HCT116 (cell line): ENCODE measurements around the gene PTPRCAP. TPM values are rescaled to one million over a fixed set of nuclear protein-coding genes. Genes with fewer than 3 reads are reported as not detected.

Source experiments
- ATAC-seq: fragments of 200-7000 bp; cut with Tn5 transposase; 2 replicates; pipeline ENCODE4 v1.9.1; 2020; ENCODE audit warnings: mild to moderate bottlenecking, moderate library complexity
- BruUV-seq: library from RNA; stranded (reverse); fragments of 400-500 nt; replicated peaks from 2 replicates; lab custom pipeline; 2021; lab: Mats Ljungman, UMichigan
- CTCF ChIA-PET: fragments of 300-600 bp; sonication (Branson Sonifier 250); formaldehyde crosslinking; loops from one replicate; lab custom pipeline; 2021; ENCODE audit warnings: antibody characterized with exemption; lab: Charles Lee
- POLR2A ChIA-PET: fragments of 300-600, 350-600 bp; sonication (Branson Sonifier 250); formaldehyde crosslinking; loops from one replicate; lab custom pipeline; 2021; ENCODE audit warnings: antibody characterized with exemption; lab: Charles Lee
- RAD21 ChIA-PET, 2 experiments: fragments of 300-600 bp; sonication (Branson Sonifier 250); formaldehyde crosslinking; loops; one replicate each; lab custom pipeline; 2023; ENCODE audit warnings: low total read pairs in 2 of 2; ENCODE audit not compliant: uncharacterized antibody in 2 of 2, unreplicated experiment in 2 of 2, low non-redundant PET in 1 of 2; lab: Charles Lee
- DNase-seq: peaks from one replicate; pipeline ENCODE4 v3.0.0-alpha.2; 2010; ENCODE audit warnings: low read depth, low spot score
- H2AFZ ChIP-seq: fragments of 200-600 bp; shearing (Covaris generic), sonication (generic); 2 replicates; pipeline ENCODE4 v1.6.1; 2017; ENCODE audit warnings: low read depth, mixed run types, mixed read lengths, antibody characterized with exemption, low read length; ENCODE audit not compliant: poor library complexity, severe bottlenecking
- H3K27ac ChIP-seq: 2 replicates; pipeline ENCODE4 v1.5.1; 2012; ENCODE audit warnings: low read depth, low read length
- H3K27me3 ChIP-seq: fragments of 200-600 bp; sonication (generic); 2 replicates; pipeline ENCODE4 v1.6.1; 2016; ENCODE audit warnings: mixed run types, low read length, mixed read lengths; ENCODE audit not compliant: insufficient read depth
- H3K36me3 ChIP-seq, 2 experiments: fragments of 200-500 bp in 1 of 2; fragments of 200-600 bp in 1 of 2; sonication (Bioruptor generic) in 1 of 2; sonication (generic) in 1 of 2; 2 replicates each; pipeline versions ENCODE4 v1.5.1 to v1.6.1; 2014 to 2016; ENCODE audit warnings: low read length in 2 of 2, inconsistent platforms in 1 of 2, mixed read lengths in 1 of 2, mixed run types in 1 of 2; ENCODE audit not compliant: insufficient read depth in 2 of 2, control insufficient read depth in 1 of 2
- H3K4me1 ChIP-seq, 2 experiments: fragments of 200-600 bp in 1 of 2; sonication (generic) in 1 of 2; 2 replicates each; pipeline versions ENCODE4 v1.5.1 to v1.6.1; 2012 to 2017; ENCODE audit warnings: low read length in 2 of 2, inconsistent platforms in 1 of 2, mild to moderate bottlenecking in 1 of 2, mixed read lengths in 1 of 2, mixed run types in 1 of 2, moderate library complexity in 1 of 2; ENCODE audit not compliant: insufficient read depth in 2 of 2, control insufficient read depth in 1 of 2
- H3K4me2 ChIP-seq: fragments of 200-600 bp; sonication (generic); 2 replicates; pipeline ENCODE4 v1.6.1; 2017; ENCODE audit warnings: mixed run types, low read length, mixed read lengths
- H3K4me3 ChIP-seq, 2 experiments: fragments of 200-600 bp in 1 of 2; sonication (generic) in 1 of 2; replicated peaks in 1 of 2; 2 replicates each; pipeline ENCODE4 v1.5.1; 2011 to 2016; ENCODE audit warnings: low read length in 2 of 2, control low read depth in 1 of 2, low read depth in 1 of 2, mild to moderate bottlenecking in 1 of 2, mixed read lengths in 1 of 2, mixed run types in 1 of 2
- H3K79me2 ChIP-seq: fragments of 200-600 bp; sonication (generic); 2 replicates; pipeline ENCODE4 v1.6.1; 2017; ENCODE audit warnings: mild to moderate bottlenecking, mixed run types, low read length, moderate library complexity, mixed read lengths; ENCODE audit not compliant: insufficient read depth
- H3K9ac ChIP-seq: fragments of 200-600 bp; sonication (generic); 2 replicates; pipeline ENCODE4 v1.6.1; 2016; ENCODE audit warnings: low read length, mixed read lengths
- H3K9me2 ChIP-seq: fragments of 200-600 bp; sonication (generic), shearing (Covaris generic); 2 replicates; pipeline ENCODE4 v1.6.1; 2017; ENCODE audit warnings: mixed run types, mild to moderate bottlenecking, moderate library complexity; ENCODE audit not compliant: insufficient read depth
- H3K9me3 ChIP-seq, 2 experiments: fragments of 200-500 bp in 1 of 2; fragments of 200-600 bp in 1 of 2; sonication (Bioruptor generic) in 1 of 2; sonication (generic) in 1 of 2; 2 replicates each; pipeline ENCODE4 v1.6.1; 2014 to 2017; ENCODE audit warnings: low read length in 2 of 2, mixed read lengths in 2 of 2, inconsistent platforms in 1 of 2, low read depth in 1 of 2, mild to moderate bottlenecking in 1 of 2, mixed run types in 1 of 2, moderate library complexity in 1 of 2; ENCODE audit not compliant: control insufficient read depth in 1 of 2, insufficient read depth in 1 of 2
- H4K20me1 ChIP-seq: fragments of 200-600 bp; sonication (generic), shearing (Covaris generic); 2 replicates; pipeline ENCODE4 v1.6.1; 2017; ENCODE audit warnings: mixed run types, mild to moderate bottlenecking, moderate library complexity; ENCODE audit not compliant: insufficient read depth
- CBX3 ChIP-seq: IDR thresholded peaks from 2 replicates; pipeline ENCODE4 v1.6.1; 2012; ENCODE audit warnings: low read depth
- CEBPB ChIP-seq: IDR thresholded peaks from 2 replicates; pipeline ENCODE4 v1.6.1; 2012; ENCODE audit warnings: low read depth
- ELF1 ChIP-seq: IDR thresholded peaks from 2 replicates; pipeline ENCODE4 v1.6.1; 2012; ENCODE audit warnings: low read depth, borderline replicate concordance
- EZH2 ChIP-seq: fragments of 200-600 bp; sonication (generic); IDR thresholded peaks from 2 replicates; pipeline ENCODE4 v1.6.1; 2017; ENCODE audit warnings: antibody characterized with exemption, mixed run types
- EZH2phosphoT487 ChIP-seq: fragments of 200-600 bp; IDR thresholded peaks from 2 replicates; pipeline ENCODE4 v1.6.1; 2018; ENCODE audit warnings: antibody characterized with exemption, borderline replicate concordance
- FOSL1 ChIP-seq: IDR thresholded peaks from 2 replicates; pipeline ENCODE4 v1.6.1; 2012; ENCODE audit warnings: low read depth
- POLR2A ChIP-seq: IDR thresholded peaks from 2 replicates; pipeline ENCODE4 v1.7.0; 2011; ENCODE audit warnings: borderline replicate concordance; ENCODE audit not compliant: insufficient read depth, insufficient read length; ENCODE audit errors: extremely low read depth
- SP1 ChIP-seq: IDR thresholded peaks from 2 replicates; pipeline ENCODE4 v1.6.1; 2012; ENCODE audit warnings: low read depth
- YY1 ChIP-seq: IDR thresholded peaks from 2 replicates; pipeline ENCODE4 v1.6.1; 2011; ENCODE audit warnings: low read length, low read depth, moderate library complexity, mild to moderate bottlenecking; ENCODE audit not compliant: insufficient replicate concordance; ENCODE audit errors: extremely low read depth
- ZFX ChIP-seq: fragments of 450-650 bp; IDR thresholded peaks from 2 replicates; pipeline ENCODE4 v1.6.1; 2017
- ZNF274 ChIP-seq: fragments of 200-500 bp; sonication (Bioruptor generic); IDR thresholded peaks from 2 replicates; pipeline ENCODE4 v1.6.1; 2014; ENCODE audit warnings: mild to moderate bottlenecking, low read depth, low read length, inconsistent platforms
- intact Hi-C: fragments of 100-400 bp; cut with micrococcal nuclease; formaldehyde crosslinking; loops from 2 replicates; pipeline ENCODE4 v1.10.0; 2022
- total RNA-seq: library from RNA; stranded (reverse); gene quantifications from one replicate; pipeline ENCODE4 v1.2.1, GENCODE V29; 2021; ENCODE audit not compliant: unreplicated experiment
- TF ChIP-seq, protein P1 (sequence below), 3 experiments: fragments of 200-600 bp in 1 of 3; sonication (generic) in 1 of 3; IDR thresholded peaks in 2 of 3; conservative IDR thresholded peaks in 1 of 3; 2 replicates each; pipeline ENCODE4 v1.5.1; 2012 to 2017; ENCODE audit warnings: low read depth in 2 of 3, low read length in 2 of 3, antibody characterized with exemption in 1 of 3, borderline replicate concordance in 1 of 3, control low read depth in 1 of 3, mild to moderate bottlenecking in 1 of 3, mixed read lengths in 1 of 3, mixed run types in 1 of 3, moderate library complexity in 1 of 3; ENCODE audit not compliant: insufficient read depth in 1 of 3
- TF ChIP-seq, protein P2 (sequence below): IDR thresholded peaks from 2 replicates; pipeline ENCODE4 v1.6.1; 2011; ENCODE audit warnings: mild to moderate bottlenecking, low read length, moderate library complexity; ENCODE audit not compliant: insufficient replicate concordance; ENCODE audit errors: extremely low read depth
- TF ChIP-seq, protein P3 (sequence below): IDR thresholded peaks from 2 replicates; pipeline ENCODE4 v1.6.1; 2012; ENCODE audit warnings: low read depth

PTPRCAP gene
- total RNA-seq, 1 experiment from 2014 or later = 1.4 TPM

DNA sequence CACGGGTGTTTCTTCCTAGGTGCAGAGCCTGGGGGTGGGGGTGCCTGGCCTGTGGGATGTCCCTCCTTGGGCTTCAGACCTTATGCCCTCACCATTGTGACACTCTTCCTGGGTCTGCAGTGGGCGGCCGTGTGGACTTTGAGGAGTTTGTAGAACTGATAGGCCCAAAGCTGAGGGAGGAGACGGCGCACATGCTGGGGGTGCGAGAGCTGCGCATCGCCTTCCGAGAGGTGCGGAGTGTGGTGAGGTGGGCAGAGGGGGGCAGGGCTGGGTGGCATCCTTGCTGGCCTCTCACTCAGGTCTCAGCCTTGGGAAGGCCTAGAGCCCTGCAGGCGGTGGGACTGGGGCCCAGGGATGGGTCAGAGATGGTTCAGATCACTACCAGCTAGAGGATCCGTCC, 20.0 kb upstream of the PTPRCAP start (continued):
- TF ChIP-seq, protein P1, sequence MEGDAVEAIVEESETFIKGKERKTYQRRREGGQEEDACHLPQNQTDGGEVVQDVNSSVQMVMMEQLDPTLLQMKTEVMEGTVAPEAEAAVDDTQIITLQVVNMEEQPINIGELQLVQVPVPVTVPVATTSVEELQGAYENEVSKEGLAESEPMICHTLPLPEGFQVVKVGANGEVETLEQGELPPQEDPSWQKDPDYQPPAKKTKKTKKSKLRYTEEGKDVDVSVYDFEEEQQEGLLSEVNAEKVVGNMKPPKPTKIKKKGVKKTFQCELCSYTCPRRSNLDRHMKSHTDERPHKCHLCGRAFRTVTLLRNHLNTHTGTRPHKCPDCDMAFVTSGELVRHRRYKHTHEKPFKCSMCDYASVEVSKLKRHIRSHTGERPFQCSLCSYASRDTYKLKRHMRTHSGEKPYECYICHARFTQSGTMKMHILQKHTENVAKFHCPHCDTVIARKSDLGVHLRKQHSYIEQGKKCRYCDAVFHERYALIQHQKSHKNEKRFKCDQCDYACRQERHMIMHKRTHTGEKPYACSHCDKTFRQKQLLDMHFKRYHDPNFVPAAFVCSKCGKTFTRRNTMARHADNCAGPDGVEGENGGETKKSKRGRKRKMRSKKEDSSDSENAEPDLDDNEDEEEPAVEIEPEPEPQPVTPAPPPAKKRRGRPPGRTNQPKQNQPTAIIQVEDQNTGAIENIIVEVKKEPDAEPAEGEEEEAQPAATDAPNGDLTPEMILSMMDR (IDR thresholded peaks at IDR 0.05 in 2 of 3, conservative IDR thresholded peaks at IDR 0.05 in 1 of 3; ENCODE audit: borderline replicate concordance in 1 of 3, insufficient read depth in 1 of 3, low read depth in 2 of 3, low read length in 2 of 3) = no peak
- TF ChIP-seq CBX3 (no peak), POLR2A (no peak)

DNA sequence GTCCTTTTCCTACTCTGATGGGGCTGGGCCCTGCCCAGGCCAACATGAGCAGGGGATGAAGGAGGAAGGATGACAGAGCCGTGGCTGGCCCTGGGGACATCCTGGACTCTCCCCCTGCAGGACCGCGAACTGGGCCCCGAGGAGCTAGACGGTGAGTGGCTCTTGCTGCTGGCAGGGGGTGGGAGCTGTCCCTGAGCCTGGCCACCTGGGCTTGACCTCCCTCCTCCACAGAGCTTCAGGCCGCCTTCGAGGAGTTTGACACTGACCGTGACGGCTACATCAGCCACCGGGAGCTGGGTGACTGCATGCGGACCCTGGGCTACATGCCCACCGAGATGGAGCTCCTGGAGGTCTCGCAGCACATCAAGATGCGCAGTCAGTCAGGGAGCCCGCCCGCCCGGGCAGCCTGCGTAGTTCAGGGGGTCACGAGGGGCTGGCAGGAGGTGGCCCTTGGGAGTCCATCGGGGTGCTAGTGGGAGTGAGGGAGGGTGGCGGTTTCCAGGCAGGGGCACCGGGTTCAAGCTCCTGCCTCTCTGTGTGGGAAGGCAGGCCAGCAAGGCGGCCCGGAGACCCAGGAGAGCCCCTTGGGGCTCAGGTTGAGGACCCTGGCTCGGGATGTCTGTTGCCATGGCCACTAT, 18.7 kb upstream of the PTPRCAP start:
- ChIA-PET CTCF (no interaction called here), POLR2A (no interaction called here), RAD21 (no interaction called here)
- no peaks in the 10 kb centered on the region for H3K27me3 ChIP-seq
- no peaks in the 10 kb centered on the region for H3K9me3 ChIP-seq
- H3K79me2 ChIP-seq = no peaks in the 10 kb centered on the region
- no peaks in the 10 kb centered on the region for H3K9me2 ChIP-seq
- intact Hi-C loops = no loop called here
- BruUV-seq = no TSS peak
- H4K20me1 ChIP-seq = no peaks in the 10 kb centered on the region
- H3K4me1 ChIP-seq = no peaks in the 10 kb centered on the region
- H3K4me3 ChIP-seq = no peak overlapping the region
- H3K4me2 ChIP-seq = no peak overlapping the region
- ATAC-seq (no peak), DNase-seq (no peak)
- H3K36me3 ChIP-seq = no peaks in the 10 kb centered on the region
- no peak overlapping the region for H2AFZ ChIP-seq
- no peak overlapping the region for H3K9ac ChIP-seq
- no peak overlapping the region for H3K27ac ChIP-seq
- TF ChIP-seq YY1 (no peak), EZH2phosphoT487 (no peak), ZNF274 (no peak), EZH2 (no peak), SP1 (no peak), FOSL1 (no peak), POLR2A (no peak), ELF1 (no peak), CEBPB (no peak), ZFX (no peak)
- TF ChIP-seq, protein P2, sequence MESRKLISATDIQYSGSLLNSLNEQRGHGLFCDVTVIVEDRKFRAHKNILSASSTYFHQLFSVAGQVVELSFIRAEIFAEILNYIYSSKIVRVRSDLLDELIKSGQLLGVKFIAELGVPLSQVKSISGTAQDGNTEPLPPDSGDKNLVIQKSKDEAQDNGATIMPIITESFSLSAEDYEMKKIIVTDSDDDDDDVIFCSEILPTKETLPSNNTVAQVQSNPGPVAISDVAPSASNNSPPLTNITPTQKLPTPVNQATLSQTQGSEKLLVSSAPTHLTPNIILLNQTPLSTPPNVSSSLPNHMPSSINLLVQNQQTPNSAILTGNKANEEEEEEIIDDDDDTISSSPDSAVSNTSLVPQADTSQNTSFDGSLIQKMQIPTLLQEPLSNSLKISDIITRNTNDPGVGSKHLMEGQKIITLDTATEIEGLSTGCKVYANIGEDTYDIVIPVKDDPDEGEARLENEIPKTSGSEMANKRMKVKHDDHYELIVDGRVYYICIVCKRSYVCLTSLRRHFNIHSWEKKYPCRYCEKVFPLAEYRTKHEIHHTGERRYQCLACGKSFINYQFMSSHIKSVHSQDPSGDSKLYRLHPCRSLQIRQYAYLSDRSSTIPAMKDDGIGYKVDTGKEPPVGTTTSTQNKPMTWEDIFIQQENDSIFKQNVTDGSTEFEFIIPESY = no peak
- TF ChIP-seq, protein P1 (IDR thresholded peaks at IDR 0.05 in 2 of 3, conservative IDR thresholded peaks at IDR 0.05 in 1 of 3; ENCODE audit: borderline replicate concordance in 1 of 3, insufficient read depth in 1 of 3, low read depth in 2 of 3, low read length in 2 of 3) = no peak
- TF ChIP-seq, protein P3, sequence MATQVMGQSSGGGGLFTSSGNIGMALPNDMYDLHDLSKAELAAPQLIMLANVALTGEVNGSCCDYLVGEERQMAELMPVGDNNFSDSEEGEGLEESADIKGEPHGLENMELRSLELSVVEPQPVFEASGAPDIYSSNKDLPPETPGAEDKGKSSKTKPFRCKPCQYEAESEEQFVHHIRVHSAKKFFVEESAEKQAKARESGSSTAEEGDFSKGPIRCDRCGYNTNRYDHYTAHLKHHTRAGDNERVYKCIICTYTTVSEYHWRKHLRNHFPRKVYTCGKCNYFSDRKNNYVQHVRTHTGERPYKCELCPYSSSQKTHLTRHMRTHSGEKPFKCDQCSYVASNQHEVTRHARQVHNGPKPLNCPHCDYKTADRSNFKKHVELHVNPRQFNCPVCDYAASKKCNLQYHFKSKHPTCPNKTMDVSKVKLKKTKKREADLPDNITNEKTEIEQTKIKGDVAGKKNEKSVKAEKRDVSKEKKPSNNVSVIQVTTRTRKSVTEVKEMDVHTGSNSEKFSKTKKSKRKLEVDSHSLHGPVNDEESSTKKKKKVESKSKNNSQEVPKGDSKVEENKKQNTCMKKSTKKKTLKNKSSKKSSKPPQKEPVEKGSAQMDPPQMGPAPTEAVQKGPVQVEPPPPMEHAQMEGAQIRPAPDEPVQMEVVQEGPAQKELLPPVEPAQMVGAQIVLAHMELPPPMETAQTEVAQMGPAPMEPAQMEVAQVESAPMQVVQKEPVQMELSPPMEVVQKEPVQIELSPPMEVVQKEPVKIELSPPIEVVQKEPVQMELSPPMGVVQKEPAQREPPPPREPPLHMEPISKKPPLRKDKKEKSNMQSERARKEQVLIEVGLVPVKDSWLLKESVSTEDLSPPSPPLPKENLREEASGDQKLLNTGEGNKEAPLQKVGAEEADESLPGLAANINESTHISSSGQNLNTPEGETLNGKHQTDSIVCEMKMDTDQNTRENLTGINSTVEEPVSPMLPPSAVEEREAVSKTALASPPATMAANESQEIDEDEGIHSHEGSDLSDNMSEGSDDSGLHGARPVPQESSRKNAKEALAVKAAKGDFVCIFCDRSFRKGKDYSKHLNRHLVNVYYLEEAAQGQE = no peak
